HCT116 (cell line): Measurements from ENCODE around the gene CSH2. TPM values are rescaled to one million over a fixed set of nuclear protein-coding genes. Genes with fewer than 3 reads are reported as not detected.

Experiments
- ATAC-seq: fragments of 200-7000 bp; cut with Tn5 transposase; 2 replicates; pipeline ENCODE4 v1.9.1; 2020; ENCODE audit warnings: mild to moderate bottlenecking, moderate library complexity
- BruUV-seq: library from RNA; stranded (reverse); fragments of 400-500 nt; replicated peaks from 2 replicates; lab custom pipeline; 2021; lab: Mats Ljungman, UMichigan
- CTCF ChIA-PET: fragments of 300-600 bp; sonication (Branson Sonifier 250); formaldehyde crosslinking; loops from one replicate; lab custom pipeline; 2021; ENCODE audit warnings: antibody characterized with exemption; lab: Charles Lee
- POLR2A ChIA-PET: fragments of 300-600, 350-600 bp; sonication (Branson Sonifier 250); formaldehyde crosslinking; loops from one replicate; lab custom pipeline; 2021; ENCODE audit warnings: antibody characterized with exemption; lab: Charles Lee
- RAD21 ChIA-PET, 2 experiments: fragments of 300-600 bp; sonication (Branson Sonifier 250); formaldehyde crosslinking; loops; one replicate each; lab custom pipeline; 2023; ENCODE audit warnings: low total read pairs in 2 of 2; ENCODE audit not compliant: uncharacterized antibody in 2 of 2, unreplicated experiment in 2 of 2, low non-redundant PET in 1 of 2; lab: Charles Lee
- DNase-seq: peaks from one replicate; pipeline ENCODE4 v3.0.0-alpha.2; 2010; ENCODE audit warnings: low read depth, low spot score
- H2AFZ ChIP-seq: fragments of 200-600 bp; shearing (Covaris generic), sonication (generic); 2 replicates; pipeline ENCODE4 v1.6.1; 2017; ENCODE audit warnings: low read depth, mixed run types, mixed read lengths, antibody characterized with exemption, low read length; ENCODE audit not compliant: poor library complexity, severe bottlenecking
- H3K27ac ChIP-seq: 2 replicates; pipeline ENCODE4 v1.5.1; 2012; ENCODE audit warnings: low read depth, low read length
- H3K27me3 ChIP-seq: fragments of 200-600 bp; sonication (generic); 2 replicates; pipeline ENCODE4 v1.6.1; 2016; ENCODE audit warnings: mixed run types, low read length, mixed read lengths; ENCODE audit not compliant: insufficient read depth
- H3K36me3 ChIP-seq, 2 experiments: fragments of 200-500 bp in 1 of 2; fragments of 200-600 bp in 1 of 2; sonication (Bioruptor generic) in 1 of 2; sonication (generic) in 1 of 2; 2 replicates each; pipeline versions ENCODE4 v1.5.1 to v1.6.1; 2014 to 2016; ENCODE audit warnings: low read length in 2 of 2, inconsistent platforms in 1 of 2, mixed read lengths in 1 of 2, mixed run types in 1 of 2; ENCODE audit not compliant: insufficient read depth in 2 of 2, control insufficient read depth in 1 of 2
- H3K4me1 ChIP-seq, 2 experiments: fragments of 200-600 bp in 1 of 2; sonication (generic) in 1 of 2; 2 replicates each; pipeline versions ENCODE4 v1.5.1 to v1.6.1; 2012 to 2017; ENCODE audit warnings: low read length in 2 of 2, inconsistent platforms in 1 of 2, mild to moderate bottlenecking in 1 of 2, mixed read lengths in 1 of 2, mixed run types in 1 of 2, moderate library complexity in 1 of 2; ENCODE audit not compliant: insufficient read depth in 2 of 2, control insufficient read depth in 1 of 2
- H3K4me2 ChIP-seq: fragments of 200-600 bp; sonication (generic); 2 replicates; pipeline ENCODE4 v1.6.1; 2017; ENCODE audit warnings: mixed run types, low read length, mixed read lengths
- H3K4me3 ChIP-seq, 2 experiments: fragments of 200-600 bp in 1 of 2; sonication (generic) in 1 of 2; replicated peaks in 1 of 2; 2 replicates each; pipeline ENCODE4 v1.5.1; 2011 to 2016; ENCODE audit warnings: low read length in 2 of 2, control low read depth in 1 of 2, low read depth in 1 of 2, mild to moderate bottlenecking in 1 of 2, mixed read lengths in 1 of 2, mixed run types in 1 of 2
- H3K79me2 ChIP-seq: fragments of 200-600 bp; sonication (generic); 2 replicates; pipeline ENCODE4 v1.6.1; 2017; ENCODE audit warnings: mild to moderate bottlenecking, mixed run types, low read length, moderate library complexity, mixed read lengths; ENCODE audit not compliant: insufficient read depth
- H3K9ac ChIP-seq: fragments of 200-600 bp; sonication (generic); 2 replicates; pipeline ENCODE4 v1.6.1; 2016; ENCODE audit warnings: low read length, mixed read lengths
- H3K9me2 ChIP-seq: fragments of 200-600 bp; sonication (generic), shearing (Covaris generic); 2 replicates; pipeline ENCODE4 v1.6.1; 2017; ENCODE audit warnings: mixed run types, mild to moderate bottlenecking, moderate library complexity; ENCODE audit not compliant: insufficient read depth
- H3K9me3 ChIP-seq, 2 experiments: fragments of 200-500 bp in 1 of 2; fragments of 200-600 bp in 1 of 2; sonication (Bioruptor generic) in 1 of 2; sonication (generic) in 1 of 2; 2 replicates each; pipeline ENCODE4 v1.6.1; 2014 to 2017; ENCODE audit warnings: low read length in 2 of 2, mixed read lengths in 2 of 2, inconsistent platforms in 1 of 2, low read depth in 1 of 2, mild to moderate bottlenecking in 1 of 2, mixed run types in 1 of 2, moderate library complexity in 1 of 2; ENCODE audit not compliant: control insufficient read depth in 1 of 2, insufficient read depth in 1 of 2
- H4K20me1 ChIP-seq: fragments of 200-600 bp; sonication (generic), shearing (Covaris generic); 2 replicates; pipeline ENCODE4 v1.6.1; 2017; ENCODE audit warnings: mixed run types, mild to moderate bottlenecking, moderate library complexity; ENCODE audit not compliant: insufficient read depth
- ATF3 ChIP-seq: IDR thresholded peaks from 2 replicates; pipeline ENCODE4 v1.6.1; 2012
- CBX3 ChIP-seq: IDR thresholded peaks from 2 replicates; pipeline ENCODE4 v1.6.1; 2012; ENCODE audit warnings: low read depth
- CTCF ChIP-seq, 3 experiments: fragments of 200-600 bp in 1 of 3; sonication (generic) in 1 of 3; IDR thresholded peaks in 2 of 3; conservative IDR thresholded peaks in 1 of 3; 2 replicates each; pipeline ENCODE4 v1.5.1; 2012 to 2017; ENCODE audit warnings: low read depth in 2 of 3, low read length in 2 of 3, antibody characterized with exemption in 1 of 3, borderline replicate concordance in 1 of 3, control low read depth in 1 of 3, mild to moderate bottlenecking in 1 of 3, mixed read lengths in 1 of 3, mixed run types in 1 of 3, moderate library complexity in 1 of 3; ENCODE audit not compliant: insufficient read depth in 1 of 3
- EGR1 ChIP-seq: IDR thresholded peaks from 2 replicates; pipeline ENCODE4 v1.6.1; 2012; ENCODE audit warnings: low read depth
- ELF1 ChIP-seq: IDR thresholded peaks from 2 replicates; pipeline ENCODE4 v1.6.1; 2012; ENCODE audit warnings: low read depth, borderline replicate concordance
- EZH2 ChIP-seq: fragments of 200-600 bp; sonication (generic); IDR thresholded peaks from 2 replicates; pipeline ENCODE4 v1.6.1; 2017; ENCODE audit warnings: antibody characterized with exemption, mixed run types
- FOSL1 ChIP-seq: IDR thresholded peaks from 2 replicates; pipeline ENCODE4 v1.6.1; 2012; ENCODE audit warnings: low read depth
- JUND ChIP-seq: IDR thresholded peaks from 2 replicates; pipeline ENCODE4 v1.6.1; 2012
- MAX ChIP-seq: IDR thresholded peaks from 2 replicates; pipeline ENCODE4 v1.6.1; 2012
- POLR2A ChIP-seq: IDR thresholded peaks from 2 replicates; pipeline ENCODE4 v1.7.0; 2011; ENCODE audit warnings: borderline replicate concordance; ENCODE audit not compliant: insufficient read depth, insufficient read length; ENCODE audit errors: extremely low read depth
- REST ChIP-seq: IDR thresholded peaks from 2 replicates; pipeline ENCODE4 v1.6.1; 2012; ENCODE audit warnings: low read depth
- SP1 ChIP-seq: IDR thresholded peaks from 2 replicates; pipeline ENCODE4 v1.6.1; 2012; ENCODE audit warnings: low read depth
- SRF ChIP-seq: IDR thresholded peaks from 2 replicates; pipeline ENCODE4 v1.6.1; 2012; ENCODE audit warnings: low read depth
- TCF7L2 ChIP-seq: IDR thresholded peaks from 2 replicates; pipeline ENCODE4 v1.7.0; 2011; ENCODE audit warnings: borderline replicate concordance, inconsistent platforms; ENCODE audit not compliant: insufficient read depth, insufficient read length; ENCODE audit errors: extremely low read depth
- YY1 ChIP-seq: IDR thresholded peaks from 2 replicates; pipeline ENCODE4 v1.6.1; 2011; ENCODE audit warnings: low read length, low read depth, moderate library complexity, mild to moderate bottlenecking; ENCODE audit not compliant: insufficient replicate concordance; ENCODE audit errors: extremely low read depth
- ZBTB33 ChIP-seq: IDR thresholded peaks from 2 replicates; pipeline ENCODE4 v1.6.1; 2011; ENCODE audit warnings: mild to moderate bottlenecking, low read length, moderate library complexity; ENCODE audit not compliant: insufficient replicate concordance; ENCODE audit errors: extremely low read depth
- ZFX ChIP-seq: fragments of 450-650 bp; IDR thresholded peaks from 2 replicates; pipeline ENCODE4 v1.6.1; 2017
- ZNF274 ChIP-seq: fragments of 200-500 bp; sonication (Bioruptor generic); IDR thresholded peaks from 2 replicates; pipeline ENCODE4 v1.6.1; 2014; ENCODE audit warnings: mild to moderate bottlenecking, low read depth, low read length, inconsistent platforms
- intact Hi-C: fragments of 100-400 bp; cut with micrococcal nuclease; formaldehyde crosslinking; loops from 2 replicates; pipeline ENCODE4 v1.10.0; 2022
- total RNA-seq: library from RNA; stranded (reverse); gene quantifications from one replicate; pipeline ENCODE4 v1.2.1, GENCODE V29; 2021; ENCODE audit not compliant: unreplicated experiment

The CSH2 gene
- total RNA-seq, 1 experiment from 2014 or later, result not detected

GRCh38 chr17:63911041-63911635 is 37.7 kb upstream of the CSH2 start, which contains the start of gene CSHL1 (continued):
- TF ChIP-seq REST (no peak), JUND (no peak), EZH2 (no peak)

- no peak for DNase-seq
- intact Hi-C loops, result loop anchor here (5.0 kb wide), 1 partner anchor 372 kb away; no protein-coding TSS in a partner anchor
- H3K36me3 ChIP-seq, result no peaks in the 10 kb centered on the region
- no peak overlapping the region for H3K9ac ChIP-seq
- ChIA-PET CTCF (interaction anchor here (1.1 to 3.6 kb wide), 5 partner anchors 9 to 223 kb away, joined by 3 to 28 read pairs (median 8); partner anchors contain the start of gene GH1), POLR2A (no interaction called here), RAD21 (no interaction called here)
- no peaks in the 10 kb centered on the region; the same call in 1 of the 2 replicates for H3K27me3 ChIP-seq
- H3K4me2 ChIP-seq, result no peak overlapping the region
- H3K79me2 ChIP-seq, result no peaks in the 10 kb centered on the region
- no peak overlapping the region for H3K27ac ChIP-seq
- H3K4me3 ChIP-seq, result no peak overlapping the region
- no TSS peak for BruUV-seq
- no peaks in the 10 kb centered on the region for H3K4me1 ChIP-seq
- no peak overlapping the region for H2AFZ ChIP-seq
- no peak for ATAC-seq
- H3K9me3 ChIP-seq, result no peaks in the 10 kb centered on the region
- H4K20me1 ChIP-seq, result no peaks in the 10 kb centered on the region
- no peaks in the 10 kb centered on the region for H3K9me2 ChIP-seq
- TF ChIP-seq POLR2A (no peak), ZNF274 (no peak), ZFX (no peak), JUND (no peak), ZBTB33 (no peak), TCF7L2 (no peak), YY1 (no peak), CBX3 (no peak), ELF1 (no peak), ATF3 (no peak), EZH2 (no peak), MAX (no peak), EGR1 (no peak), CTCF (IDR thresholded peaks at IDR 0.05 in 2 of 3, conservative IDR thresholded peaks at IDR 0.05 in 1 of 3; ENCODE audit: borderline replicate concordance in 1 of 3, insufficient read depth in 1 of 3, low read depth in 2 of 3, low read length in 2 of 3) (no peak), SP1 (no peak), FOSL1 (no peak), SRF (no peak)
Observed at GRCh38 chr17:63910096-63910495, 36.6 kb upstream of the CSH2 start.
